D721Med (cell line): ENCODE measurements around the gene OR8G1.

Experiments used
- DNase-seq: peaks from one replicate; pipeline ENCODE4 v3.0.0; 2011; ENCODE audit warnings: low spot score; ENCODE audit not compliant: insufficient read length
- FAIRE-seq: peaks from 2 replicates; lab custom pipeline; 2011; peaks lifted over from hg19 to GRCh38; lab: Jason Lieb, UNC
- TF ChIP-seq, protein P1 (sequence below): IDR thresholded peaks from 2 replicates; pipeline ENCODE4 v1.5.1; 2012; ENCODE audit warnings: mild to moderate bottlenecking, control low read depth; ENCODE audit not compliant: insufficient read depth; ENCODE audit errors: missing control alignments

The OR8G1 gene, protein sequence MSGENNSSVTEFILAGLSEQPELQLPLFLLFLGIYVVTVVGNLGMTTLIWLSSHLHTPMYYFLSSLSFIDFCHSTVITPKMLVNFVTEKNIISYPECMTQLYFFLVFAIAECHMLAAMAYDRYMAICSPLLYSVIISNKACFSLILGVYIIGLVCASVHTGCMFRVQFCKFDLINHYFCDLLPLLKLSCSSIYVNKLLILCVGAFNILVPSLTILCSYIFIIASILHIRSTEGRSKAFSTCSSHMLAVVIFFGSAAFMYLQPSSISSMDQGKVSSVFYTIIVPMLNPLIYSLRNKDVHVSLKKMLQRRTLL

DNA sequence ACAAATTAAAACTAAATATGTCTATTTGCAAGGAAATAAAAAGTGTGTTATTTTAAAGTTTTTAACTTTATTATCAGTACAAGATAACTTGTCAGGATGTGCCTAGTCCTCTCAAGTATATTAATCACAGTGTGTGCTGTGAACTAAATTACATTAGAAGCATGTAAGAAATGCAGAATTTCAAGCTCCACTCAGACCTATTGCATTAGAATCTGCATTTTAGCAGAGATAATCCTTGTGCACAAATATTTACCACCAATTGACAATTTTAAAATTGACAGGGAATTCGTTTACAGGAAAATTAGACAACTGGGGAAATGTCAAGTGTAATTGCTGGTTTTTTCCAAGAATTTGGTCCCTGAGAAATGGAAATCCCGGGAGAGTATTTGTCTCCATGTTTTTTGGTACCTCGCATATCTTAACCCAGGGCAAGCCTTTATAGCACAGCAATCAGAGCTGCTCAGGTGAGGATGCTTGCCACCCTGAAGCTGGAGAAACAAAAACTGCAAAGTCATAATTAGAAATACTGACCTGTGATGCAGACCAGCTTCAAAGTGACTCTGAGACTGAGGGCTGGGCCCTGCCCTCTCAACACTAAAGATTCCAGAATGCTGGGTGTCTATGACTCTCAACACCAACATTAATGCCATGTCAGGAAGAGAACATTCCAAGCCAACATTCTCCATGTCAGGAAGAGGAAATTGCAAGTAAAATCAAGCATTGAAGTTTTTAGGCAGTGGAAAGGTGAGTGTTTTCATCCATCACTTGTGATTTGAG lies at the start of gene OR8G1:
Gene OR8G1, plus strand, starts transcription at position 475 of the 777 bp plus-strand sequence. CDS start 8,581 bp downstream, outside the sequence.
- no peak for FAIRE-seq
- TF ChIP-seq, protein P1, sequence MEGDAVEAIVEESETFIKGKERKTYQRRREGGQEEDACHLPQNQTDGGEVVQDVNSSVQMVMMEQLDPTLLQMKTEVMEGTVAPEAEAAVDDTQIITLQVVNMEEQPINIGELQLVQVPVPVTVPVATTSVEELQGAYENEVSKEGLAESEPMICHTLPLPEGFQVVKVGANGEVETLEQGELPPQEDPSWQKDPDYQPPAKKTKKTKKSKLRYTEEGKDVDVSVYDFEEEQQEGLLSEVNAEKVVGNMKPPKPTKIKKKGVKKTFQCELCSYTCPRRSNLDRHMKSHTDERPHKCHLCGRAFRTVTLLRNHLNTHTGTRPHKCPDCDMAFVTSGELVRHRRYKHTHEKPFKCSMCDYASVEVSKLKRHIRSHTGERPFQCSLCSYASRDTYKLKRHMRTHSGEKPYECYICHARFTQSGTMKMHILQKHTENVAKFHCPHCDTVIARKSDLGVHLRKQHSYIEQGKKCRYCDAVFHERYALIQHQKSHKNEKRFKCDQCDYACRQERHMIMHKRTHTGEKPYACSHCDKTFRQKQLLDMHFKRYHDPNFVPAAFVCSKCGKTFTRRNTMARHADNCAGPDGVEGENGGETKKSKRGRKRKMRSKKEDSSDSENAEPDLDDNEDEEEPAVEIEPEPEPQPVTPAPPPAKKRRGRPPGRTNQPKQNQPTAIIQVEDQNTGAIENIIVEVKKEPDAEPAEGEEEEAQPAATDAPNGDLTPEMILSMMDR: no peak
- DNase-seq: no peak

DNA sequence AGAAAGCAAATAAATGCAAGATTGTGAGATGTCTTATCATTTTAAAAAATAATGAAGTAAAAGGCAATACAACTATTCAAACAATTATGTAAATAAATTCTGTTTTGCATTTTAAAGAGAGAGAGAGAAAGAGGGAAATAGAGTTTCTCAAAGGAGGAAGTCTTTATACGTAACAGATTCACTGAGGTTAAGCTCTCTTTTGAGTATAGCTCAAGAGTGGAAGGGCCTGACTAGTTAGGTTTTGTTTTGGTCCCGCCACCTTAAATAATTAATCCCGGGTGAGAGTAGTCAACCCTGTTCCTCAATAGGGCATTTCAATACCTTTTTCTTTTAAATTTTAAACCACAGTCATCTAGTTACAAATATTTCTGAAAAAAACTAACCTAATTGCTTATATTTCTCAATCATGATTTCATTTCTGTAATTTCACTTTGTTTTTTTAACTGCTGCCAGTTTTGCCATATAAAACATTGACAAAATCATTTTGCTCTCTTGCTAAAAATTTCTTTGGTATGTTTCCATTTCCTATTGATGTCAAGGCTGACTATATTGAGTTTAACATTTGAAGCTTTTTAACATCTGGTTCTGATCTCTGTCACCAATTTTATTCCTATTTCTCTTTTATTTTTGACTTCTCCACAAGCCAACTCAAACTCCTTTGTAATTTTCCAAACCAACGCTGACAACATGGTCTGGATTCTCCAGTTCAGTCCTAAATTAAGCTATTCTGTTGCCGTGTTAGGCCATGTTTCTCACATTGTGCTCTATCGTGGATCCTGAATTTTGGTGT lies 47.5 kb upstream of the OR8G1 start:
- DNase-seq (no peak), FAIRE-seq (no peak)
- TF ChIP-seq, protein P1: no peak

DNA sequence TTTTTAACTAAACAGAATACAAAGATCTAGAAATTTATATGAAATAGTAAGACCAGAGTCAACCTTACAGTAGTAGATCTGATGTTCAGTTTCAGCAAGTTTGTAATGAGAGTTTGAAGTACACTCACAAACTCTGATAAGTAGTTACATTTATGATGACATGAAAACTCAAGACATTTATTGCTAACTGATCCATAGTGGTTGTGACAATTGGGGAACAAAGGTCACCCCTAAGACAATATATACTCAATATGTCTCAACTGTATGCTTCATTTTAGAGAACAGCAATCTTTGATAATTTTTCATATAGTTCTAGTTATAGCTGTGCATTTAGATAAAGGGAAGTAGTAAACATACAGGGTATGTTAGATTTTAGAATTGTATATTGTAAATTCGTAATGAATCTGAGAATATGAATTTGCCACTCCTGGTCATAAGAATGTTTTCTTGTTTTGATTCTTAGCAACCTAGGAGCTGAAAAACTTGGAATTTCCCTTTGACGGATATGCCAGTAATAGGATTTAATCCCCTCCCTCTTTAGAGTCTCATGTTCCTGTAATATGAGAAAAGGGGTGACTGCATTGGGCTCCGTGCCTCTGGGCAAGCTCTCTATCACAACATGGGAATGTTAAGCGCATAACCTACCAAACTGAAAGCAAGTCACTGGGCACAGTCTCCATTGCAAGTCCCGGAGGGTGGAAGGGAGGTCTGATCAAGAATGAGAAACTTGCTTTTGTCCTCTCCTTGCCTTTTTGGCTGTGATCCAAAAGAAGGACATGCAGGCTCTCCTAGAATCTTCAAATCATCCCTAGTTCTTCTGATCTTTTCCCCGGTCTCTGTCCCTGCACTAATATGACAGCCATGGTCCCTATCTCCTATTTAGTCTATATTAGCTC lies 46.4 kb upstream of the OR8G1 start:
- TF ChIP-seq, protein P1: no peak
- FAIRE-seq (peak; percentile 11), DNase-seq (no peak)

DNA sequence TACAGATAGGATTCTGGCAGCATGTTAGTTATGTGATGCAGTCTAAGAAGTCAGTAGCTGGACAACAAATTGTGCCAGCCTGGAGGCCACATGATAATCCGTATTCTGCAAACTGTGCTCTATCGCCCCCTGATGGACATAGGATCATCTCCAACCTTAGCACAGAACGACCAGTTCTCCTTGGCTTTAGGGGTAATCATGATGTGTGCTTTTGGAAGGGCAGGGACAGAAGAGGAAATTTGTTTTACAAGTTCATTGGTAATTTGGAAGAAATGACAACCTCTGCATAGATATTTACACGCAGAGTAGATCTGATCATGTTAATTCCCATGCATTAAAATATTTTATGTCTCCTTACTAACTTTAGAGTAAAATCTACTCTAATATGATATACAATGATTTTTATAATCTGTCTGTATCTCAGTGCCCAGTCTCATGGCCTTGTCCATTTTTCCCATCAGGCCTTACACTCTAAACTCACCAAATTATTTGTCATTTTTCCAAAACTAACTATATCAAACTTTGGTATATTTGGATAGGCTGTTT lies 45.6 kb upstream of the OR8G1 start:
- FAIRE-seq: no peak
- DNase-seq: no peak
- TF ChIP-seq, protein P1: peak; percentile 76

DNA sequence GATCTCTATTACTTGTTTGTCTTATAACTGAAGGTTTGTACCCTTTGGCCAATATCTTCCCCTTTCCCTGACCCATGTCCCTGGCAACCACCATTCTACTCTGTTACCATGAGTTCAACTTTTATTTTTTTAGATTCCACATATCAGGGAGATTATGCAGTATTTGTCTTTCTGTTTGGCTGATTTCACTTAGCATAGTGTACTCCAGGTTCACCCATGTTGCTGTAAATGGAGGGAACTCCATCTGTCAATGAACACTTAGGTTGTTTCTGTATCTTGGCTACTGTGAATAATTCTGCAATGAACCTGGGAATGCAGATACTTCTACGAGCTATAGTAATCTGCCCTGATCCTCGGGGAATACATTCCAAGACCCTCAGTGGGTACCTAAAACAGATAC lies 42.9 kb upstream of the OR8G1 start:
- DNase-seq (no peak), FAIRE-seq (no peak)
- TF ChIP-seq, protein P1: no peak

DNA sequence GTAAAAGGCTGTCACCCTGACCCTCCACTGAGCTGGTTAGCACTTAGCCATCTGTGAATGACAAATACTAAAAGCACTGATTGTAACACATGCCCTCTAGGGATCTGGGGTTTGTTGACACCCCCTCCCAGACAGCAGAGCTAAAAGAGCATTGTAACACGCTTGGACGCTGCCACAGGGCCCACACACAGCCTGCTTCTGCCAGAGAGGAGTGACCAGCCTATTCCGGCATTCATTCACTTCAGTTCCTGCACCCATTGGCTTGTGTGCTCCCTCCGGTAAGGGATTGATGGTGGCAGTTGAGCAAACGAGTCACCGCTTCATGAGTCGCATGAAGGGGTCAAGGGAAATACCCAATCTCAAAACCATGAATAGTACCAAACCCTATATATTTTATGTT lies 42.0 kb upstream of the OR8G1 start:
- DNase-seq: no peak
- no peak for FAIRE-seq
- TF ChIP-seq, protein P1: no peak
